ENCODE measurements around the gene AK1. TPM values are rescaled to one million over a fixed set of nuclear protein-coding genes. Genes with fewer than 3 reads are reported as not detected.

The AK1 gene
- total RNA-seq, 1 experiment from 2014 or later = 62.1 TPM

- Histone ChIP-seq H3K4me1 (ENCODE audit: control insufficient read depth, insufficient read depth, low read length) (no peaks in the 10 kb centered on the region), H3K9me3 (ENCODE audit: control insufficient read depth, insufficient read depth, low read depth, low read length) (no peaks in the 10 kb centered on the region), H3K27me3 (ENCODE audit: control insufficient read depth, insufficient read depth, low read length) (no peaks in the 10 kb centered on the region), H3K4me3 (ENCODE audit: low read depth in 2 of 2, low read length in 2 of 2) (no peak overlapping the region), H3K27ac (ENCODE audit: low read length) (no peak overlapping the region), H3K36me3 (ENCODE audit: control insufficient read depth, insufficient read depth, low read length) (no peaks in the 10 kb centered on the region)
- POLR2A ChIA-PET = no interaction called here
- no peak for ATAC-seq
- in situ Hi-C loops (cut with HindIII; ENCODE audit: low pct_unique_long_range_greater_than_20kb, low sequenced_read_pairs) (no loop called here), intact Hi-C loops (cut with micrococcal nuclease; ENCODE audit: unreplicated experiment) (no loop called here)
- no peak for DNase-seq (ENCODE audit: low read depth, low spot score)
- TF ChIP-seq REST (IDR thresholded peaks at IDR 0.05; ENCODE audit: insufficient read depth in 1 of 2, low read depth in 2 of 2, low read length in 1 of 2) = no peak
- no peak for TF ChIP-seq TCF7L2 (IDR thresholded peaks at IDR 0.05; ENCODE audit: low read depth, low read length)
- TF ChIP-seq CTCF (IDR thresholded peaks at IDR 0.05) = no peak
- TF ChIP-seq SIN3A (IDR thresholded peaks at IDR 0.05; ENCODE audit: borderline replicate concordance, insufficient read depth, low read depth, low read length) = no peak
- CTCF ChIA-PET = no interaction called here
- no TSS peak for BruUV-seq (replicated peaks)
These were observed 59.5 kb downstream of the AK1 start for GRCh38 chr9:127817881-127818434.

- intact Hi-C loops (cut with micrococcal nuclease; ENCODE audit: unreplicated experiment) (no loop called here), in situ Hi-C loops (cut with HindIII; ENCODE audit: low pct_unique_long_range_greater_than_20kb, low sequenced_read_pairs) (no loop called here)
- 0 out of 2 replicates have a peak, but pooled peaks have one; percentile 24 for ATAC-seq
- Histone ChIP-seq H3K9me3 (ENCODE audit: control insufficient read depth, insufficient read depth, low read depth, low read length) (no peaks in the 10 kb centered on the region), H3K4me1 (ENCODE audit: control insufficient read depth, insufficient read depth, low read length) (no peaks in the 10 kb centered on the region), H3K27ac (ENCODE audit: low read length) (no peak overlapping the region), H3K4me3 (ENCODE audit: low read depth in 2 of 2, low read length in 2 of 2) (no peak overlapping the region), H3K27me3 (ENCODE audit: control insufficient read depth, insufficient read depth, low read length) (no peaks in the 10 kb centered on the region), H3K36me3 (ENCODE audit: control insufficient read depth, insufficient read depth, low read length) (no peaks in the 10 kb centered on the region)
- no peak for DNase-seq (ENCODE audit: low read depth, low spot score)
- ChIA-PET POLR2A (interaction anchor here (0.7 kb wide), 1 partner anchor 74 kb away, joined by 3 read pairs; no protein-coding TSS in a partner anchor), CTCF (no interaction called here)
- no TSS peak for BruUV-seq (replicated peaks)
- TF ChIP-seq CTCF (IDR thresholded peaks at IDR 0.05) (no peak), REST (IDR thresholded peaks at IDR 0.05; ENCODE audit: insufficient read depth in 1 of 2, low read depth in 2 of 2, low read length in 1 of 2) (no peak), POLR2AphosphoS5 (IDR thresholded peaks at IDR 0.05; ENCODE audit: low read depth, low read length) (no peak), SIN3A (IDR thresholded peaks at IDR 0.05; ENCODE audit: borderline replicate concordance, insufficient read depth, low read depth, low read length) (no peak), TCF7L2 (IDR thresholded peaks at IDR 0.05; ENCODE audit: low read depth, low read length) (no peak)
These were observed 60.7 kb downstream of the AK1 start for GRCh38 chr9:127816728-127817127.

All from Panc1 (cell line).